Lung (tissue), 12 donors: ENCODE data around the gene CLSTN1. TPM values are rescaled to one million over a fixed set of nuclear protein-coding genes. Genes with fewer than 3 reads are reported as not detected.

ENCODE experiments used
- ATAC-seq: fragments of 200-7000 bp; cut with Tn5 transposase; one replicate; pipeline ENCODE4 v1.9.1; 2020; ENCODE audit warnings: moderate number of reproducible peaks; ENCODE audit not compliant: insufficient read depth, low FRiP score
- DNase-seq, 3 donors: peaks; one replicate each; pipeline ENCODE4 v3.0.0-alpha.2; 2013 to 2017
- H3K27ac ChIP-seq, 2 donors: one replicate each; pipeline ENCODE4 v1.5.1; 2013; ENCODE audit warnings: mild to moderate bottlenecking in 2 of 2, moderate library complexity in 2 of 2, control low read depth in 1 of 2, inconsistent platforms in 1 of 2, low read depth in 1 of 2, low read length in 1 of 2
- H3K27me3 ChIP-seq, 3 donors: one replicate each; pipeline ENCODE4 v1.5.1; 2013; ENCODE audit warnings: low read length in 2 of 3; ENCODE audit not compliant: control insufficient read depth in 3 of 3, insufficient read depth in 3 of 3
- H3K36me3 ChIP-seq, 4 donors: one replicate each; pipeline ENCODE4 v1.5.1; 2013; ENCODE audit warnings: low read length in 4 of 4, mild to moderate bottlenecking in 1 of 4, moderate library complexity in 1 of 4; ENCODE audit not compliant: control insufficient read depth in 4 of 4, insufficient read depth in 4 of 4
- H3K4me1 ChIP-seq, 5 donors: one replicate each; pipeline ENCODE4 v1.5.1; 2013; ENCODE audit warnings: low read length in 5 of 5, mild to moderate bottlenecking in 2 of 5, moderate library complexity in 1 of 5; ENCODE audit not compliant: control insufficient read depth in 5 of 5, insufficient read depth in 5 of 5
- H3K4me3 ChIP-seq: one replicate; pipeline ENCODE4 v1.5.1; 2013; ENCODE audit warnings: mild to moderate bottlenecking, control low read depth, moderate library complexity
- H3K9ac ChIP-seq, 2 donors: one replicate each; pipeline ENCODE4 v1.5.1; 2013; ENCODE audit warnings: low read length in 2 of 2, control low read depth in 1 of 2; ENCODE audit not compliant: insufficient read depth in 1 of 2
- H3K9me3 ChIP-seq, 4 donors: one replicate each; pipeline ENCODE4 v1.5.1; 2013; ENCODE audit warnings: low read length in 3 of 4, mild to moderate bottlenecking in 1 of 4, moderate library complexity in 1 of 4; ENCODE audit not compliant: control insufficient read depth in 4 of 4, insufficient read depth in 3 of 4
- WGBS, 2 donors: extraction: QIAGEN DNeasy Blood & Tissue Kit; methylation state at CpG; one replicate each; pipeline ENCODE4 v1.1.7; 2013; 5-methylcytosine and 5-hydroxymethylcytosine counted together
- polyA plus RNA-seq, 2 donors: library from polyadenylated mRNA; stranded (reverse); fragments of 200-250 nt; gene quantifications; one replicate each; pipeline ENCODE4 v1.2.1, GENCODE V29; 2013
- total RNA-seq, 2 donors: library from RNA; depleted of rRNA in 1 of 2; stranded (reverse); fragments of >200 nt in 1 of 2; gene quantifications; one replicate each; pipeline ENCODE4 v1.2.1, GENCODE V29; 2014 to 2021
- TF ChIP-seq, protein P1 (sequence below): IDR thresholded peaks from 2 replicates; pipeline ENCODE4 v1.5.1; 2012; ENCODE audit warnings: mild to moderate bottlenecking; ENCODE audit errors: control extremely low read depth, extremely low read depth
- donor health status: control.
- donor health status: control.
- donor health status: Bipolar disorder and iron deficiency.
- donor health status: healthy.
- donor health status: DM: yes; HTN: yes; CAD: no.

The CLSTN1 gene
- total and polyA plus RNA-seq, 4 donors: 37.1 to 88.0 (median 61.8) TPM

DNA sequence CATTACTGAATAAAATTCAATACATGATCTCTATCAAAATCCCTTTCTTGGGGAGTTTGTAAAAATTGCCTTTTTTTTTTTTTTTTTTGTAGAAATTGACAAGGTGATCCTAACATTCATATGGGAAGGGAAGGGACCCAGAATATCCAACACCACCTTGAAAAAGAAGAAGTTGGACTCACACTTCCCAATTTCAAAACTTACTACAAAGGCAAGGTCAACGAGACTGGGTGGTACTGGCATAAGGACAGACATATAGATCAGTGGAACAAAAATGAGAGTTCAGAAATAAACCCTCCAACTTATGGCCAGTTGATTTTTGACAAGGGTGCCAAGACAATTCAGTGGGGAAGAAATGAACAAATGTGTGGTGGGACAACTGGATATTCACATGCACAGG, 31.4 kb upstream of the CLSTN1 start:
- Histone ChIP-seq H3K9ac (no peak overlapping the region), H3K9me3 (peaks cover 0 to 6% (median under 1%) of the 10 kb centered on the region in 4 donors), H3K4me3 (no peak overlapping the region), H3K27ac (no peak overlapping the region), H3K4me1 (no peaks in the 10 kb centered on the region), H3K27me3 (no peaks in the 10 kb centered on the region), H3K36me3 (peaks cover 2 to 14% (median 8%) of the 10 kb centered on the region in 4 donors)
- 32 to 72% methylated on average over 1 of the region's 1 CpG for WGBS, 2 donors
- no peak for ATAC-seq
- TF ChIP-seq, protein P1, sequence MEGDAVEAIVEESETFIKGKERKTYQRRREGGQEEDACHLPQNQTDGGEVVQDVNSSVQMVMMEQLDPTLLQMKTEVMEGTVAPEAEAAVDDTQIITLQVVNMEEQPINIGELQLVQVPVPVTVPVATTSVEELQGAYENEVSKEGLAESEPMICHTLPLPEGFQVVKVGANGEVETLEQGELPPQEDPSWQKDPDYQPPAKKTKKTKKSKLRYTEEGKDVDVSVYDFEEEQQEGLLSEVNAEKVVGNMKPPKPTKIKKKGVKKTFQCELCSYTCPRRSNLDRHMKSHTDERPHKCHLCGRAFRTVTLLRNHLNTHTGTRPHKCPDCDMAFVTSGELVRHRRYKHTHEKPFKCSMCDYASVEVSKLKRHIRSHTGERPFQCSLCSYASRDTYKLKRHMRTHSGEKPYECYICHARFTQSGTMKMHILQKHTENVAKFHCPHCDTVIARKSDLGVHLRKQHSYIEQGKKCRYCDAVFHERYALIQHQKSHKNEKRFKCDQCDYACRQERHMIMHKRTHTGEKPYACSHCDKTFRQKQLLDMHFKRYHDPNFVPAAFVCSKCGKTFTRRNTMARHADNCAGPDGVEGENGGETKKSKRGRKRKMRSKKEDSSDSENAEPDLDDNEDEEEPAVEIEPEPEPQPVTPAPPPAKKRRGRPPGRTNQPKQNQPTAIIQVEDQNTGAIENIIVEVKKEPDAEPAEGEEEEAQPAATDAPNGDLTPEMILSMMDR: no peak
- DNase-seq: no peak

DNA sequence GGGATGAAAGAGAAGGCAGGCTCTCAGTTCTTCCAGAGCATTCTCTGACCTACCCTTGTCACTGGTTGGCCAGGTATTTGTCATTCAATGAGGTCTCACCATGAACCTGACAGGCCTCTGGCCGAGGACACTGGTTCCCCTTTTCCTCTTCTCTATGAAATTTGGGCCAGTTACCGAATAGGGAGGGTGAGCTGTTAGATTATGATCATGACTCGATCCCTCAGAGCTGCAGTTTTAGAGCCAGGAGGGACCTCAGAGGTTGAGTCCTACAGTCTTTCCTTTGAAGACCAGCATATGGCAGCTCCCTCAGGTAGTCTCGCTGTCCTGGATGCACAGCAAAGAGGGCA, 29.5 kb upstream of the CLSTN1 start:
- Histone ChIP-seq H3K27ac (no peak overlapping the region), H3K4me3 (no peak overlapping the region), H3K27me3 (no peaks in the 10 kb centered on the region), H3K4me1 (no peaks in the 10 kb centered on the region), H3K36me3 (peaks cover 2 to 17% (median 6%) of the 10 kb centered on the region in 4 donors), H3K9me3 (peaks cover 0 to 6% (median under 1%) of the 10 kb centered on the region in 4 donors), H3K9ac (no peak overlapping the region)
- TF ChIP-seq, protein P1: no peak
- WGBS, 2 donors: 78 to 89% methylated on average over 4 of the region's 4 CpGs
- no peak for DNase-seq
- ATAC-seq: no peak

DNA sequence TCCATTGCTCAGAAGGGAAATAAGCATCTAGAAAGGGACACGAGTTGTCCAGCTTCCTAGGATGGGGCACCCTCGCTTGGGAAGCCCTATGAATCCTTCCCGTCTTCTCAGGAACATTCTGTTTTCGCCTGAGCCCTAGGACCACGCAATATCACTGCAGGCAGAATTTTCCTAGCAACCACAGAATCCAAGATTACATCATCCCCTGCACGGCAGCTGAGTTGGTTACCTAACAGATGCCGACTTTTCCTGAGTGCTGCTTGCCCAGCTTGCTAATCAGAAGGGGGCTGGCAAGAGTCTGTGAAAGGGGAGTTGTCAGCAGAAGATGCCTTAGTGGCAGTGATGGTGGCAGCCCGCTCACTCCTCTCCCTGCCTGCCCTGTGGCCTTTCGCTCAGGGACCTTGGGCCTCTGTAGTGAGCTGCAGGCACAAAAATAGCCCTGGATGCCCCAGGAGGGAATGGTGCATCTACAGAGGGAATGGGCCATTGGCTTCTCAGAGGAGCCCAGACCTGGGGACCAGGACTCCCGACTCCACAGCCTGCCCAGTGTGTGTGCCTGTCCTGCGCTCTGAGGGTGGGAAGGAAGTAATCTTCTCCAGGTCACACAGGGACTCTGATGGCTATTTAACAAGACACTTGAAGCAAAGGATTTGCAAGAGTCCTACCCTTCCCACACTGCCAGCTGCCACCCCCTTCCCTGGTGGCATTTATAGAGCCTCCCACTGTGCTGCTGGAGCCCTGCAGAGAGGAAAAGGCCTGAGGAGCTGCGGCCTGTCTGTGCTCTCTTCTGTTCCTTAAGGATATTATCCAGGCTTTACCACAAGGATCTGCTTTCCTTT, 28.9 kb upstream of the CLSTN1 start:
- TF ChIP-seq, protein P1: no peak

More for the DNA sequence above, 28.9 kb upstream of the CLSTN1 start:
- ATAC-seq: no peak
- Histone ChIP-seq H3K4me1 (no peaks in the 10 kb centered on the region), H3K36me3 (peaks cover 2 to 15% (median 6%) of the 10 kb centered on the region in 4 donors), H3K4me3 (no peak overlapping the region), H3K27ac (no peak overlapping the region), H3K9ac (no peak overlapping the region), H3K27me3 (no peaks in the 10 kb centered on the region), H3K9me3 (peaks cover 0 to 6% (median under 1%) of the 10 kb centered on the region in 4 donors)
- DNase-seq: no peak
- WGBS, 2 donors: 63 to 82% methylated on average over 12 of the region's 12 CpGs
